HepG2 (cell line): Measurements from ENCODE around the gene RNPS1. TPM values are rescaled to one million over a fixed set of nuclear protein-coding genes. Genes with fewer than 3 reads are reported as not detected.
A peak's percentile ranks its signal among the peaks of the same experiment; 100 is the strongest.

Experiments
- ATAC-seq: fragments of 200-7000 bp; cut with Tn5 transposase; 3 replicates; pipeline ENCODE4 v1.9.1; 2020; ENCODE audit warnings: mild to moderate bottlenecking, moderate library complexity
- BruUV-seq: library from RNA; stranded (reverse); fragments of 400-500 nt; replicated peaks from 2 replicates; lab custom pipeline; 2021; lab: Mats Ljungman, UMichigan
- CTCF ChIA-PET: fragments of 300-600 bp; formaldehyde crosslinking; extraction: SDS; loops from one replicate; lab custom pipeline; 2021; ENCODE audit warnings: low total read pairs, inconsistent platforms, low intra/inter-chr PET ratio; lab: Yijun Ruan, JAX
- POLR2A ChIA-PET: fragments of 350-600 bp; sonication (Branson Sonifier 250); formaldehyde crosslinking; loops from one replicate; lab custom pipeline; 2020; ENCODE audit warnings: antibody characterized with exemption, inconsistent platforms; lab: Yijun Ruan, JAX
- DNase-seq: peaks from one replicate; pipeline ENCODE4 v3.0.0-alpha.2; 2015; ENCODE audit warnings: low spot score
- FAIRE-seq: peaks from 3 replicates; lab custom pipeline; 2011; peaks lifted over from hg19 to GRCh38; lab: Jason Lieb, UNC
- H2AFZ ChIP-seq: one replicate; pipeline ENCODE4 v1.6.1; 2011; ENCODE audit warnings: low read length, inconsistent platforms
- H3K27ac ChIP-seq: fragments of 300-600 bp; 3 replicates; pipeline ENCODE4 v1.8.0; 2011; ENCODE audit warnings: mixed run types, mild to moderate bottlenecking, mixed read lengths, low read length, inconsistent platforms; ENCODE audit not compliant: insufficient read depth; ENCODE audit errors: extremely low read length
- H3K27me3 ChIP-seq, 2 experiments: fragments of 200-600 bp in 1 of 2; 2 replicates in 1 of 2; 3 replicates in 1 of 2; pipeline versions ENCODE4 v1.6.0 to v1.8.0; 2011; ENCODE audit warnings: low read length in 2 of 2, mild to moderate bottlenecking in 2 of 2, moderate library complexity in 2 of 2, inconsistent platforms in 1 of 2; ENCODE audit not compliant: insufficient read depth in 2 of 2, control insufficient read depth in 1 of 2
- H3K36me3 ChIP-seq, 2 experiments: fragments of 200-600 bp in 1 of 2; replicated peaks in 1 of 2; 2 replicates in 1 of 2; 3 replicates in 1 of 2; pipeline versions ENCODE4 v1.5.1 to v1.8.0; 2011; ENCODE audit warnings: low read length in 2 of 2, inconsistent platforms in 1 of 2; ENCODE audit not compliant: insufficient read depth in 2 of 2, control insufficient read depth in 1 of 2
- H3K4me1 ChIP-seq: 2 replicates; pipeline ENCODE4 v1.5.1; 2012; ENCODE audit warnings: low read length, inconsistent platforms; ENCODE audit not compliant: insufficient read depth
- H3K4me2 ChIP-seq: 2 replicates; pipeline ENCODE4 v1.6.0; 2011; ENCODE audit warnings: low read depth, low read length, inconsistent platforms
- H3K4me3 ChIP-seq, 3 experiments: fragments of 200-600 bp in 1 of 3; sonication (generic), shearing (Covaris generic) in 1 of 3; replicated peaks in 1 of 3; 2 replicates each; pipeline ENCODE4 v1.5.1; 2011 to 2016; ENCODE audit warnings: low read length in 3 of 3, inconsistent platforms in 2 of 3, low read depth in 2 of 3, mild to moderate bottlenecking in 2 of 3, control low read depth in 1 of 3, mixed read lengths in 1 of 3; ENCODE audit not compliant: insufficient read depth in 1 of 3
- H3K79me2 ChIP-seq: one replicate; pipeline ENCODE4 v1.6.1; 2011; ENCODE audit warnings: low read length, inconsistent platforms; ENCODE audit not compliant: insufficient read depth
- H3K9ac ChIP-seq: 2 replicates; pipeline ENCODE4 v1.6.0; 2011; ENCODE audit warnings: mild to moderate bottlenecking, low read depth, low read length, inconsistent platforms; ENCODE audit not compliant: insufficient read depth
- H3K9me3 ChIP-seq: 2 replicates; pipeline ENCODE4 v1.5.1; 2012; ENCODE audit warnings: mild to moderate bottlenecking, low read length
- H4K20me1 ChIP-seq: 2 replicates; pipeline ENCODE4 v1.6.0; 2011; ENCODE audit warnings: inconsistent platforms, mild to moderate bottlenecking, low read length, moderate library complexity; ENCODE audit not compliant: insufficient read depth
- AGO1 ChIP-seq: fragments of 200-400 bp; formaldehyde crosslinking; IDR thresholded peaks from 2 replicates; pipeline ENCODE4 v1.6.1; 2017; ENCODE audit warnings: mild to moderate bottlenecking, low read depth, low read length, moderate library complexity; ENCODE audit not compliant: poor library complexity, severe bottlenecking
- ARNT ChIP-seq: fragments of 450-650 bp; IDR thresholded peaks from 2 replicates; pipeline ENCODE4 v1.6.1; 2017
- ARNT2 ChIP-seq: sonication (generic); formaldehyde crosslinking; IDR thresholded peaks from 2 replicates; pipeline ENCODE4 v1.8.0; 2022; ENCODE audit warnings: mild to moderate bottlenecking, low read depth, missing genetic modification reagents, moderate library complexity
- BCLAF1 ChIP-seq: fragments of 450-650 bp; IDR thresholded peaks from 2 replicates; pipeline ENCODE4 v1.6.1; 2017; ENCODE audit warnings: mild to moderate bottlenecking
- POLR2A ChIP-seq, 2 experiments: IDR thresholded peaks; 2 replicates each; pipeline ENCODE4 v1.6.1; 2011; ENCODE audit warnings: low read depth in 2 of 2, low read length in 2 of 2, mild to moderate bottlenecking in 1 of 2, moderate library complexity in 1 of 2; ENCODE audit not compliant: insufficient read depth in 1 of 2
- ZNF263 ChIP-seq: sonication (generic); formaldehyde crosslinking; IDR thresholded peaks from 2 replicates; pipeline ENCODE4 v1.4.0; 2020; ENCODE audit warnings: missing genetic modification reagents
- ZNF468 ChIP-seq: sonication (generic); formaldehyde crosslinking; IDR thresholded peaks from 2 replicates; pipeline ENCODE4 v1.8.0; 2022; ENCODE audit warnings: mild to moderate bottlenecking, moderate library complexity, missing genetic modification reagents
- ZNF709 ChIP-seq: sonication (generic); formaldehyde crosslinking; IDR thresholded peaks from 2 replicates; pipeline ENCODE4 v1.5.0; 2020; ENCODE audit warnings: mild to moderate bottlenecking, missing genetic modification reagents
- WGBS: methylation state at CpG from one replicate; pipeline ENCODE4 v1.1.6; 2017; ENCODE audit warnings: low lambda C conversion rate; 5-methylcytosine and 5-hydroxymethylcytosine counted together
- in situ Hi-C: cut with HindIII; loops from 2 replicates; pipeline ENCODE4 v1.10.0; 2017; ENCODE audit warnings: low pct_unique_long_range_greater_than_20kb; ENCODE audit not compliant: extremely low pct_ligation_motif_present
- intact Hi-C: fragments of 100-400 bp; cut with micrococcal nuclease; formaldehyde crosslinking; loops from one replicate; pipeline ENCODE4 v1.10.0; 2022; ENCODE audit not compliant: unreplicated experiment
- polyA plus RNA-seq, 8 experiments: library from polyadenylated mRNA; depleted of rRNA in 3 of 8; stranded (reverse) in 7 of 8; unstranded in 1 of 8; fragments of >200 nt; fragmentation: Illumina TruSeq in 4 of 8; extraction: Trizol in 4 of 8; gene quantifications; 2 replicates each; pipeline versions ENCODE4 v1.2.1 to v1.2.3, GENCODE V29; 2011 to 2016; ENCODE audit warnings: low read depth in 4 of 8, missing spikeins in 1 of 8, mixed read lengths in 1 of 8; ENCODE audit not compliant: insufficient read depth in 1 of 8
- total RNA-seq, 5 experiments: library from RNA; depleted of rRNA; stranded (reverse); fragments of >200 nt; fragmentation: Illumina TruSeq; extraction: Trizol; gene quantifications; 2 replicates each; pipeline ENCODE4 v1.2.3, GENCODE V29; 2016; ENCODE audit warnings: low read depth in 1 of 5
- TF ChIP-seq, protein P1 (sequence below): sonication (generic); formaldehyde crosslinking; IDR thresholded peaks from 2 replicates; pipeline ENCODE4 v1.4.0; 2020; ENCODE audit warnings: missing genetic modification reagents, borderline replicate concordance
- TF ChIP-seq, protein P2 (sequence below): sonication (generic); formaldehyde crosslinking; IDR thresholded peaks from 2 replicates; pipeline ENCODE4 v1.4.0; 2020; ENCODE audit warnings: missing genetic modification reagents
- TF ChIP-seq, protein P3 (sequence below): IDR thresholded peaks from 2 replicates; pipeline ENCODE4 v1.6.1; 2016; ENCODE audit warnings: missing biosample characterization, missing genetic modification reagents, low read depth

RNPS1 gene
- total and polyA plus RNA-seq, 2 of the 13 experiments (the other 11 are each of a cell fraction or from before 2014, with no cell fraction given), result 126 to 133 TPM

DNA sequence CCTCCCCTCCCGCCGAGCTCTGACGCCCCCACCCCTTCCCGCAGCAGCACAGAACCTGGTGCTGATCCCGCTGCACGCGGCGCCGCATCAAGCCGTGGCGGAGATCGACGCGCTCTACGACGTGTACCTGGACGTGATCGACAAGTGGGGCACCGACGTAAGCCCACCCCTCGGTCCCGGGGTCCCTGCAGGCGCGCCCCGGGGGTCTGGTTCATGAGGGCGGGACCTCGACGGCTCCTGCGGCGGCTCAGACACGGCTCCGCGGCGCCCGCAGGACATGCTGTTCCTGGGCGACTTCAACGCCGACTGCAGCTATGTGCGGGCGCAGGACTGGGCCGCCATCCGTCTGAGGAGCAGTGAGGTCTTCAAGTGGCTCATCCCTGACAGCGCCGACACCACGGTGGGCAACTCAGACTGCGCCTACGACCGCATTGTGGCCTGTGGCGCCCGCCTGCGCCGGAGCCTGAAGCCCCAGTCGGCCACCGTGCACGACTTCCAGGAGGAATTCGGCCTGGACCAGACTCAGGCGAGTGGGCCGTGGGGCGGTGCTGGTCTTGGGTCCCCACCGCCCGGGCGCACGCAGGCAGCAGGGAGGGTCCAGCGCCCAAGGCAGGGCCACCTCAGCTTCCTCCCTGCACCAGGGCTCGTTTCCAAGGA is 30.3 kb downstream of the RNPS1 start (continued):
- TF ChIP-seq BCLAF1, result no peak
- no peak for TF ChIP-seq ZNF468 (CRISPR knock-in tag)
- TF ChIP-seq AGO1, result peak; percentile 69
- no peak for TF ChIP-seq ZNF709 (CRISPR knock-in tag)

DNA sequence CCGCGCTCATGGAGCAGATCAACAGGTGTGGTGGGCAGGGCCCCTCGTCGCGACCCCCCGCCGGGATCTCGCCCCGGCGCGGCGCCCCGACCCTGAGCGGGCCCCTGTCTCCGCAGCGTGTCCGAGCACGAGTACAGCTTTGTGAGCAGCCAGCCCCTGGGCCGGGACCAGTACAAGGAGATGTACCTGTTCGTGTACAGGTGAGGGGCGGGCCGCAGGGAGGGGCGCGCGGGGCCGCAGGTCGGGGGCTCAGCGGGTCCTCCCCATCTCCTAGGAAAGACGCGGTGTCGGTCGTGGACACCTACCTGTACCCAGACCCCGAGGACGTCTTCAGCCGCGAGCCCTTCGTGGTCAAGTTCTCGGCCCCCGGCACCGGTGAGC is 30.8 kb downstream of the RNPS1 start:
- no peak overlapping the region for H3K27ac ChIP-seq
- H3K4me1 ChIP-seq, result peaks cover 31% of the 10 kb centered on the region
- in situ Hi-C loops, result no loop called here
- 53% methylated on average over 8 of the region's 40 CpGs for WGBS
- H3K36me3 ChIP-seq, result peaks cover 6 to 13% of the 10 kb centered on the region in 2 experiments; a peak in 4 of 5 replicates
- H2AFZ ChIP-seq, result no peak overlapping the region
- H3K79me2 ChIP-seq, result no peaks in the 10 kb centered on the region
- no peak for FAIRE-seq
- intact Hi-C loops, result no loop called here
- H4K20me1 ChIP-seq, result 0 out of 2 replicates have a peak, but pooled peaks cover 2% of the 10 kb centered on the region
- no peaks in the 10 kb centered on the region for H3K9me3 ChIP-seq
- ATAC-seq, result no peak; the same call in 2 of the 3 replicates
- ChIA-PET POLR2A (interaction anchor here (1.0 kb wide), 1 partner anchor 11 kb away, joined by 3 read pairs; no protein-coding TSS in a partner anchor), CTCF (no interaction called here)
- no TSS peak for BruUV-seq
- H3K4me2 ChIP-seq, result peak overlapping the region; percentile 53
- no peaks in the 10 kb centered on the region for H3K27me3 ChIP-seq
- DNase-seq, result no peak
- no peak overlapping the region for H3K9ac ChIP-seq
- peak overlapping the region in 2 of 3 experiments; percentile 28 to 55; a peak in 3 of 6 replicates for H3K4me3 ChIP-seq
- no peak for TF ChIP-seq ARNT2 (CRISPR knock-in tag)
- 0 out of 4 replicates have a peak, but pooled peaks of 1 of the 2 experiments have one; percentile 27 for TF ChIP-seq POLR2A (IDR thresholded peaks at IDR 0.05; ENCODE audit: insufficient read depth in 1 of 2, low read depth in 2 of 2, low read length in 2 of 2)
- TF ChIP-seq, protein P1, sequence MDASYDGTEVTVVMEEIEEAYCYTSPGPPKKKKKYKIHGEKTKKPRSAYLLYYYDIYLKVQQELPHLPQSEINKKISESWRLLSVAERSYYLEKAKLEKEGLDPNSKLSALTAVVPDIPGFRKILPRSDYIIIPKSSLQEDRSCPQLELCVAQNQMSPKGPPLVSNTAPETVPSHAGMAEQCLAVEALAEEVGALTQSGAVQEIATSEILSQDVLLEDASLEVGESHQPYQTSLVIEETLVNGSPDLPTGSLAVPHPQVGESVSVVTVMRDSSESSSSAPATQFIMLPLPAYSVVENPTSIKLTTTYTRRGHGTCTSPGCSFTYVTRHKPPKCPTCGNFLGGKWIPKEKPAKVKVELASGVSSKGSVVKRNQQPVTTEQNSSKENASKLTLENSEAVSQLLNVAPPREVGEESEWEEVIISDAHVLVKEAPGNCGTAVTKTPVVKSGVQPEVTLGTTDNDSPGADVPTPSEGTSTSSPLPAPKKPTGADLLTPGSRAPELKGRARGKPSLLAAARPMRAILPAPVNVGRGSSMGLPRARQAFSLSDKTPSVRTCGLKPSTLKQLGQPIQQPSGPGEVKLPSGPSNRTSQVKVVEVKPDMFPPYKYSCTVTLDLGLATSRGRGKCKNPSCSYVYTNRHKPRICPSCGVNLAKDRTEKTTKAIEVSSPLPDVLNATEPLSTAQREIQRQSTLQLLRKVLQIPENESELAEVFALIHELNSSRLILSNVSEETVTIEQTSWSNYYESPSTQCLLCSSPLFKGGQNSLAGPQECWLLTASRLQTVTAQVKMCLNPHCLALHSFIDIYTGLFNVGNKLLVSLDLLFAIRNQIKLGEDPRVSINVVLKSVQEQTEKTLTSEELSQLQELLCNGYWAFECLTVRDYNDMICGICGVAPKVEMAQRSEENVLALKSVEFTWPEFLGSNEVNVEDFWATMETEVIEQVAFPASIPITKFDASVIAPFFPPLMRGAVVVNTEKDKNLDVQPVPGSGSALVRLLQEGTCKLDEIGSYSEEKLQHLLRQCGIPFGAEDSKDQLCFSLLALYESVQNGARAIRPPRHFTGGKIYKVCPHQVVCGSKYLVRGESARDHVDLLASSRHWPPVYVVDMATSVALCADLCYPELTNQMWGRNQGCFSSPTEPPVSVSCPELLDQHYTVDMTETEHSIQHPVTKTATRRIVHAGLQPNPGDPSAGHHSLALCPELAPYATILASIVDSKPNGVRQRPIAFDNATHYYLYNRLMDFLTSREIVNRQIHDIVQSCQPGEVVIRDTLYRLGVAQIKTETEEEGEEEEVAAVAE (CRISPR knock-in tag), result no peak
- TF ChIP-seq, protein P2, sequence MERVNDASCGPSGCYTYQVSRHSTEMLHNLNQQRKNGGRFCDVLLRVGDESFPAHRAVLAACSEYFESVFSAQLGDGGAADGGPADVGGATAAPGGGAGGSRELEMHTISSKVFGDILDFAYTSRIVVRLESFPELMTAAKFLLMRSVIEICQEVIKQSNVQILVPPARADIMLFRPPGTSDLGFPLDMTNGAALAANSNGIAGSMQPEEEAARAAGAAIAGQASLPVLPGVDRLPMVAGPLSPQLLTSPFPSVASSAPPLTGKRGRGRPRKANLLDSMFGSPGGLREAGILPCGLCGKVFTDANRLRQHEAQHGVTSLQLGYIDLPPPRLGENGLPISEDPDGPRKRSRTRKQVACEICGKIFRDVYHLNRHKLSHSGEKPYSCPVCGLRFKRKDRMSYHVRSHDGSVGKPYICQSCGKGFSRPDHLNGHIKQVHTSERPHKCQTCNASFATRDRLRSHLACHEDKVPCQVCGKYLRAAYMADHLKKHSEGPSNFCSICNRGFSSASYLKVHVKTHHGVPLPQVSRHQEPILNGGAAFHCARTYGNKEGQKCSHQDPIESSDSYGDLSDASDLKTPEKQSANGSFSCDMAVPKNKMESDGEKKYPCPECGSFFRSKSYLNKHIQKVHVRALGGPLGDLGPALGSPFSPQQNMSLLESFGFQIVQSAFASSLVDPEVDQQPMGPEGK (CRISPR knock-in tag), result no peak
- TF ChIP-seq ZNF263 (CRISPR knock-in tag), result no peak
- no peak for TF ChIP-seq ARNT
- TF ChIP-seq, protein P3, sequence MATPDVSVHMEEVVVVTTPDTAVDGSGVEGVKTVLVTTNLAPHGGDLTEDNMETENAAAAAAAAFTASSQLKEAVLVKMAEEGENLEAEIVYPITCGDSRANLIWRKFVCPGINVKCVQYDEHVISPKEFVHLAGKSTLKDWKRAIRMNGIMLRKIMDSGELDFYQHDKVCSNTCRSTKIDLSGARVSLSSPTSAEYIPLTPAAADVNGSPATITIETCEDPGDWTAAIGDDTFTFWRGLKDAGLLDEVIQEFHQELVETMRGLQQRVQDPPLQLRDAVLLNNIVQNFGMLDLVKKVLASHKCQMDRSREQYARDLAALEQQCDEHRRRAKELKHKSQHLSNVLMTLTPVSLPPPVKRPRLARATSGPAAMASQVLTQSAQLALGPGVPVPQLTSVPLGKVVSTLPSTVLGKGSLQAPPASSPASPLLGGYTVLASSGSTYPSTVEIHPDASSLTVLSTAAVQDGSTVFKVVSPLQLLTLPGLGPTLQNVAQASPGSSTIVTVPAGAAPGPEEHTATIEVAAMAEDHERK (CRISPR knock-in tag), result no peak
